Hypothalamus (tissue), 51 donors: ENCODE measurements around the gene MAP3K7CL.
A peak's percentile ranks its signal among the peaks of the same experiment; 100 is the strongest.
"Not testable (repeated sequence)": the region's sequence is repeated elsewhere in the genome, so short reads cannot be mapped to it uniquely, and the experiment has no call there.

Experiments
- DNase-seq, 51 donors: peaks; one replicate each; lab custom pipeline; 2025; lab: John Stamatoyannopoulos, UW

Gene MAP3K7CL

DNA sequence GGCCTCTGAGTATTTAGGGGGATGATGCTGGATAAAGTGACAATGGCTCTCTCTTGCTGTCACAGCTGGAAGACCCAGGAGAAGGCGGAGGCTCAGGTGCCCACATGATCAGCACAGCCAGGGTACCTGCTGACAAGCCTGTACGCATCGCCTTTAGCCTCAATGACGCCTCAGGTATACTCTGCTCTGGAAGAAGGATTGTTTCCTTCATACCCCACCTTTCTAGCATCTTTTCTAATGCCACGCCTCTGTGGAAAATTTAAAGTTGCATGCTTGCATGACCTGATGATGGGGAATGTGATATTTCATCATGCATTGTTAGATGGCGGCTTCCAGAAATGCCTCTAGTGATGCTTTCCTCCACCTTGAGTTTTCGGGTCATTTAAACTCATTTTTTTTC, 2.8 kb downstream of the MAP3K7CL start:
- DNase-seq, result no peak

DNA sequence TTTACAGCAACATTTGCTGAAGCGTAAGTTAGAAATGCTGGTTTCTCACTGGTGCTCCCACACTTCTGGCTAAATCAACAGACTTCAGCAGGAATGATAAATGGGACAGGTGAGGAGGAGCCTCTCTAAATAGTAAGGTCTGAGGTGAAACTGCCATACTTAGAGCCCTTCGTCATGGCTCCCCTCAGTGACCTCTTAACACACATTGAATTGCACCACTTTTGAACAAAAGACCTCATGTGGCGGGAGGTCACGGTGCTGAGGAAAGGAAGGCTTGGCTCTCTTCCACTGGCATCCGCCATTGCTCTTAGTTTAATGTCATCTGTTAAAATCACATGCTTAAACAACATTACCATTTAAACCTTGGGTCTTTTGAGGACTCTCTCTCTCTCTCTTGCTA, 3.4 kb downstream of the MAP3K7CL start:
- DNase-seq, result no peak

DNA sequence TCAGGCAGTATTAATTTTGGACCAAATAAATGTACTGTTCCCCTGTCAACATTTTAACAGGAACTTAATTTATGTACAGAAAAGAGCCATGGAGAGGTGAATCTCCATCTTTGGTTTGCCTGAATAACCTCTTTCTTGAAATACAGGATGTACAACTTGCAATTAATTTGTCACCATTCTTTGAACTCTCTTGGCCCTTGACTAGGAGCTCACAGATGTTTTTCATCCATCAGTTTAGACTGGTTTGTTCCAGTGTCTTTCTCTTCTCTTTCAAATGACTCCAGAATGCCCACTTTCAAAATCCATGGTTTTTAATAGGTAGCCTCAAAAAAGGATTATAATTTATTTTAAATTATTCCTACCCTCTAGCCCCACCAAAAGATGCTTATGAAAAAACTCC, 5.0 kb downstream of the MAP3K7CL start:
- no peak for DNase-seq

DNA sequence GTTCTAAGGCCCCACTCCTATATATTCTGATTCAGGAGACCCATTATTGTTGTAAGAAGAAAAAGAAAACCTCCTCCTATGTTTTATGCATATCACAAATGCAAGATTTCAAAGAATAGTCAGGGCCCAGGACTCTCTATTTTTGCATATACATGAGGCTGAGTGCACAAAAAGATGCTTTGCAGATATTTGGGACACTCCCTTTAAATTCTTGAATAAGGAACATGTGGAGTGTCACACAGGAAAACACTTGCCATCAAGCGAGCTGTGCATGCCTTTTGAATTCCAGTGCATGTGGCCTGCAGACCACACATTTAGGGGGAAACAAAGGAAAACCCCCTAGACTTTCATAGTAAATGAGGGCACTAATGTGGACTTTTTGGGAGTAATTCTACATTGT, 5.6 kb downstream of the MAP3K7CL start:
- DNase-seq, result no peak

DNA sequence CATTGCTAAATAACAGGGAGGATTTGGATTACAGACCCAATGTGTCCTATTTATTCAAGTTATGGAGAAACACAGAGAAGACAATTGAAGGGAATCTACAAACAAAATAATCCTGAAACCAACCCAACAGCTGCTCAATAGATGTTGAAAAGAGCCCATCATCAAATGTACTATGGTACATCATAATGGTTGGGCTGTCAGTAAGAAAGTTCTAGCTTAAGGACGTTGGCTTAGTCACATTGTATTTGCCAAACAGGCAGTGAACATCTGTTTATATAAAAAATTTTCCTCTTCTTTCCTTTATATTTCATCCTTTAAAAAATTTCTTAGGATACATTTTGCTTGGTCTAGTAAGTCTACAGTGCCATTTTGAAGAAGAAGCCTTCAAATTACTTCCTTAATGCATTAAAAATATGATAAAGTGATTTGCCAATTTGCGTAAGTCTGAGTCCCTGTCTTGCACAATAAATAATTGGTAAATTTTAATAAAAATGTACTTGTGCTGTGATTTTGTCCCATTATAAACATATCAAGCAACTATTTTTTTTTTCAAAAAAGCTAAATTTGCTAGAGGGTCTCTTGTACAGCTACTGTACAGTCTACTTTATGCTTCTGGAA, 14.4 kb downstream of the MAP3K7CL start:
- no peak for DNase-seq

DNA sequence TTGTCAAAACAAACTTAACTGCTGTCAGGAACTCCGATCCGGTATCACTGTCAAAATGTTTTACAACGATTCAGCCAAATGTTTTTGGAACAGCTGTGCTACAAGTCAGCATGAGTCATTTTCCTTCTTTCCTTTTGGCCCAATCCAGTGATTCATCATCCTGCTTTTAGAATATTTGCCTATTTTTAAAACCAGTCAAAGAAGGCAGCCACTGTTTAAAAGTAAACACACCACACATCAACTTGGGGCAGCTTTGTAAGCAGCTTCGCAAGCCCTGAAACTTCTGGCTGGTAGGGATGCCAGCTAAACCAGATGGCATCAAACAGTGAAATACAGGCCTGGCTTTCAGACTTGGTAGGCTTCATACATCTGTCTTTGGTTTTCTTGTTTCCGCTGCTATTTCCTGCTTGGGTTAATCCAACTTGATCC, 14.9 kb downstream of the MAP3K7CL start:
- DNase-seq, result peak in 11 of 51 donors; percentile 5 to 50 (median 14)

DNA sequence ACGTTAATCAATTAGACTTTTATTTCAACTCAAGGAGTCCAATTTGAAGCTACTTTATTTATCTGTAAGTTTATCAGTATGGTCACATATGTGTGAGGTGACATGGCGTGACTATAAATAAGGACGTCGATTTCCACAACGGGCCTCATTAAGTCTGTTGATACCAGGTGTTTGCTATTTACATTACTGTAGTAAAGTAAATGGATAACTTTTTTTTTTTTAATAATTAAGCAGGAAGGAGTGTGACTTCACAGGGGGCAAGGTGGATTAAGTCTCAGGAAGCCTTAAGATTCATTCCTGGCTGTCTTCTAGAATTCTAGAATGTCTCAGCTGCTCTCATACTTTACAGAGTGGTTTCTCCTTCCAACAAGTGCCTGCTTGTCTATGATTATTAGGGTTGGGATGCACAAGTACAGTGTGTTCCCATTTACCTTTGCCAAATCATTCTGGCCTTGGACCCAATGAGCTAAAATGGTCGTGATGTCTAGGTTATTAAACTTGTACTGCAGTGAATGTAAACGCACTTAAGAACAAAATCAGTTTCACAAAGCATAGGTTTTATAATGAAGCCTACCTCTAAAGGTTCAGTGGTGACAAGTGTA, 15.5 kb downstream of the MAP3K7CL start:
- no peak for DNase-seq

DNA sequence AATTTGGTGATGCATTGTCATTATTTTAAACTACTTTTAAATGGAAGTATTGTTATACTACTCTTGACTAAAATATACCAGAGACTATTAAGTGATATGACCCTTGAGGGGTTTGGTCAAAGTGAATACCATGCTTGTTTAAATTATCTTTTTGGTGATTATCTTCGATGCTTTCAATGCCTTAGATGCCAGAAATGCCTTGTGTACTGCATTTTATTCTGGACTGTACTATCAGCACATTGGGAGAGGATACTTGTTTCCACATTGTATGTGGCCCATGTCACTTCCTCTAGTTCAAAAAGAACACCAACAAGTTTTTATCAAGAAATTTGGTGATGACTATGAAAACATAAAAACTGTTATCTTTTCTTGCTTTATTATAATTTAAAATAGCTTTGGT, 16.3 kb downstream of the MAP3K7CL start:
- DNase-seq, result no peak

DNA sequence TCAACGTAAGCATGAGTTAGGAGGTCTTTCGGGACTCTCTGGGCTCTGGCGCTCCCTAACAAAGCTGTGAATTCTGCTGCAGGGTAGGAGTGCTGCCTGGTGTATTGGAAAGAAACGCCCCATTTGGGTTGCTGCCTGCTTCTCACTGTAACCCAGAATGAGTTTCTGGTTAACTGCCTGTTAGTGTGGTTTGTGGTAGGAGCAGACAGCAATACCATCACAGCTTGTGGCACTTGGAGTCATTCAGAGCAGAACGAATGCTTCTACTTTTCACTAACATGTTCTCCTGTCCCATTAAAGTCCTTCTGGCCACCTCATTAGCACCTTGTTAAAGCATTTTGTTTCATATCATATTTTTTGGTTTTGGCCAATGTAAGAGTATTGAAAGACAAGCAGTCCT, 18.1 kb downstream of the MAP3K7CL start:
- DNase-seq, result no peak

DNA sequence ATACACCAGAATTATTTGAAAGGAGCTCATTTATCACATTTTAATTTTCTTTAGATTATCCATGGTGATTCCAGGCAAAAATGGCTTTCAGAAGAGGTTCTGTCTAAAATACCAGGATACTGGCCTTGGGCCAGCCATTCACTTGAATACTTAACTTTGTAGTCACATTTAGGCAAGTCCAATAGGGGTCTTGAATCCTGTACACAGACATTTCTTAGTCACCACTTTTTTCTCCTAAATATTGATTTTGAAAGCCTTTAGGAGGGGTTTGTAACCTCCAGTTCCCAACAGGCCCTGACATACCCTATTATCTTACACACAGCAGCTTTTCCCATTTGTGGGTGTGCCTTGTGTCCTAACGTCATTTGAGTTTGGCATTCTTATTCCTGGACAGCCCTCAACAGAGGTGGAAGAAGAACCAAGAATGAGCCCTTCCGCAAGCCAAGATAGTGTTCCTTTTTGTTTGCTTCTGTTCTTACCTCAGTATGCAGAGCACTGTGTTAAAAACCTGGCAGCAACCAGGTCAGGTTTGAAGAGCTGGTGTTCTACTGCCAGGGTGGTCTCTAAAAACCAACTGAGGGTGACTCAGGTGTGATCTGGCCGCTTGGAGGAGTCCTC, 19.5 kb downstream of the MAP3K7CL start:
- DNase-seq, result no peak

DNA sequence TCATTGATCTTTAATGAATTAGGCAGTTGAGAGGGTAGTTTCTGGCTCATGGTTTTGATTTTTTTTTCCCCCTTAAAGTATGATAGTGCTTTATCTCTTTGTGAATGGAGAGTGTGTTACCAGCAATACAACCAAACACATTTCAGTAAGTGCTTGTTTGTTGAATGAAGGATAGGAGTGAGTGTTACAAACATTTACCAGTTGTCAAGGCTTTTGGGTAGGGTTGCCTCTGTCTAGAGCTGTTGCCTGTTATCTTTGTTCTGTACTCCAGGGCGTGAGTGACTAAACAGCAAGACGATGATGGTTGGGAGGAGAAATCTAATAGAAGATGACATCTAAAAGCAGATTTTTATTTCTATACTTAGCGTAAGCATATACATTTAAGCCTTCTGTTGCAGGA, 21.5 kb downstream of the MAP3K7CL start:
- DNase-seq, result no peak

DNA sequence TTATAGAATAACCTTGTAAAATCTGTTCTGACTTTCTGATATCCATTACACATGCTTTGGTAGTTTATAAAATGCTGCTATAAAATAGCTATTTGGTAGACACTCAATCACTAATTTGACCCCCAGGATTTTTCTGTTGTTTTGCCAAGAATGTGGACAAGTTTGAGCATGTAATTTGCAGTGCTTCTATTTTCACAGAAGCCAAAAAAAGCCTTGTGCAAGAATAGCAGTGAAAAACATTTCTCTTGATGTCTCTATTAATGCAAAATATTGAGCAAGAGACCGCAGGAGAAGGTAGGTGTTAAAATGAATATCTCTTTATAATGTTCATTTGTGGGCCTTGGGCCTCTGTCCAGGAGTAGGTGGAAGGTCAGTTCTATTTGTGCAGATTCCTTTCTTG, 22.5 kb downstream of the MAP3K7CL start:
- no peak for DNase-seq

DNA sequence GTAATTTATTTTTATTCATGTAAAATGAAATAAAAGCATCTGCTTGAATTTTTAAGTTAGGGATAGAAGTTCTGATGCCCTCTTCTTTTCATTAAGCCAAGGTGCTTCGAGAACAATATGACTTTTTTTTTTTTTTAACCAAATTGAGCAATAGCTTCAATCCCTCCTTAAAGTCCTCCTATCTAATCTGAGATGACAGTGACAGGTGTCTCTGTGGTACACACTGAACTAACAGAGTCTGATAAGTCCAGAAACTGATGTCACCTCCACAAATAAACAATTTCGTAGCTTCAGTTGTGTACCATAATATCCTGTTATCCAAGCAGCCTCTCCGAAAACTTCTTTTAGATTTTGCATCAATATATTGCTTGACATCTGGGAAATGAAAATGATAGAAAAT, 23.8 kb downstream of the MAP3K7CL start:
- no peak for DNase-seq

DNA sequence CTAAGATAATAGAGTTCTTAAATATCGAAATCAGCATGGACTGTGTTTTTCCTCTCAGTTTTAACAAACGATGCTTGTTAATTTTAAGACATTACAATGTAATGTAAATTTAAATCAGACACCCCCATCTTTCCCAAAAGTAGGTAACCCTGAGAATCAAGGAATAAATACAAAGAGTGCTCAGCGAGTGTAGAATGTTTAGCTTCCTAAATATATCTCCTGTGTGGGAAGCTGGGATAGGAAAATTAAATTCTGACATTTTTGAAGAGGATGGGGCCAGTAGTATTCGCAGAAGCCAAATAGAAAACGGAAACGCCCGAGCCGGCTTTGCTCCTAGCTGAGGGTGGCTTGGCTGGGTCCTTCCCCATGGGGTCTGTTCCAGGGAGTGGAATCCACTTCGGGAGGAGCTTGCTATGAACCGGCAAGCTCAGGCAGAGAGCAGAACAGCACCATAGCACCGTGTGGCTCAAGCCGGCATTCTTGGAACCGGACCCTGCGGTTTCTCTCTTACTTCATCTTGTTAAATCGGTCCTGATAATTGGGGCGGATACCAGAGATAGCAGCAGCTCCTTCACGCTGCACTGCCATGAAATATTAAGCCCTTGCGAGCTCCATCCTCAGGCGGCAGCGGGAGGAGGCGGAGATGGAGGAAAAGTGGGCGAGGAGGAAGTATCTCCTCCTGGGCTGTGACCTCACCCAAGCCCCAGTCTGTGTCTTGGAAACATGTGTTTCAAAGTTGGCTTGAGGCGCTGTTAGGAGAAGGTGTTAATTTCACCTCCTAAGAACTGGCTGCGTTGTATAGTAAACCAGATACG, 24.9 kb downstream of the MAP3K7CL start:
- no peak for DNase-seq

DNA sequence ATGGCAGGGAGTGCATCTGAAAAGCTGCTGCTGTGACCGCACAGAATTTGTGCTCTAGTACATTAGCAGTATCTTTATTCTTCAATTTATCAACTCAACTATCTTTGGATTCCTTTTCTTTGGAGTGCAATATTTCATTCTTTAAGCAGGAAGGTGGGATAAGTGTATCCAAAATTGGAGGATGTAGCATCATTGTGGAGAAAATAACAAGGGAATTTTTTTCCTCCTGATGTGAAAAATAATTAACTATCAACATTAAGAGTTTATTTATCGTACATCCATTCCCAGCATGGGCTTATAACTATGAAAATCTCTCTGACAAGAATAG, 25.5 kb downstream of the MAP3K7CL start:
- no peak for DNase-seq

DNA sequence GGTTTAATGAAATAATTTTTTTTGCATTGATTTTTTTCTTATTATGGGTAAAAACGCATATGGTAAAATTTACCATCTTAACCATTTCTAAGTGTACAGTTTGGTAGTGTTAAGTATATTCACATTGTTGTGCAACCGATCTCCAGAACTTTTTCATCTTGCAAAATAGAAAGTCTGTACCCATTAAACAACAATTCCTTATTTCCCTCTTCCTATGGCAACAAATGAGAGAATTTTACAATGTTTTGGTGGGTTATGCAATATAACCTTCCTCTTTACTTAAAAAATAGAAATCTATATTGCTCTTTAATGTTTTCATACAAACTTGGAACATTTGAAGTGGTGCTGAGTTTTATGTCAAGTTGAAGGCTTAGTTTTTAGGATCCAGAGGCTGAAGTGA, 26.6 kb downstream of the MAP3K7CL start:
- no peak for DNase-seq

DNA sequence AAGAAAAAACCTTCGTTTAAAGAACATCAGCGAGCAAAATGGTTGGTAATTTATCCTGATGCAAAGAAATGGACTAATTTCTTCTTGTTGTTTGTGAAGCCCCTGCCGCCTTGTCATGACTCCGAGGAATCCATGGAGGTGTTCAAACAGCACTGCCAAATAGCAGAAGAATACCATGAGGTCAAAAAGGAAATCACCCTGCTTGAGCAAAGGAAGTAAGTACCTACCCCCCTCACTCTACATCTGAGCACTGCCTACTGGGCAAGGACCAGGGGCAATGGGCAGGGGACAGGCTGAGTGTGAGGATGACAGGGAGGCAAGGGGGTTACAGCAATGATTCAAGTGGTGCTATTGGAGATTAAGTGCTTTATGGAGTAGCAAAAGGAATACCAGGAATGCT, 29.4 kb downstream of the MAP3K7CL start:
- no peak for DNase-seq

DNA sequence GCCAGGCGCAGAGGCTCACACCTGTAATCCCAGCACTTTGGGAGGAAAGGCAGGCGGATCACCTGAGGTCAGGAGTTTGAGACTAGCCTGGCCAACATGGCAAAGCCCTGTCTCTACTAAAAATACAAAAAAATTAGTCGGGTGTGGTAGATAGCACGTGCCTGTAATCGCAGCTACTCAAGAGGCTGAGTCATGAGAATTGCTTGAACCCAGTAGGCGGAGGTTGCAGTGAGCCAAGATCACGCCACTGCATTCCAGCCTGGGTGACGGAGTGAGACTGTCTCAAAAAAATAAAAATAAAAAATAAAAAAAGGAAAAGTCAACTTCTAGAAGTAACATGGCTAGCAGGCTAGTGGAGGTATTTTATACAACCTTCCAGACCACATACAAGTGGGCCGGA, 32.4 kb downstream of the MAP3K7CL start:
- not testable (repeated sequence) for DNase-seq

DNA sequence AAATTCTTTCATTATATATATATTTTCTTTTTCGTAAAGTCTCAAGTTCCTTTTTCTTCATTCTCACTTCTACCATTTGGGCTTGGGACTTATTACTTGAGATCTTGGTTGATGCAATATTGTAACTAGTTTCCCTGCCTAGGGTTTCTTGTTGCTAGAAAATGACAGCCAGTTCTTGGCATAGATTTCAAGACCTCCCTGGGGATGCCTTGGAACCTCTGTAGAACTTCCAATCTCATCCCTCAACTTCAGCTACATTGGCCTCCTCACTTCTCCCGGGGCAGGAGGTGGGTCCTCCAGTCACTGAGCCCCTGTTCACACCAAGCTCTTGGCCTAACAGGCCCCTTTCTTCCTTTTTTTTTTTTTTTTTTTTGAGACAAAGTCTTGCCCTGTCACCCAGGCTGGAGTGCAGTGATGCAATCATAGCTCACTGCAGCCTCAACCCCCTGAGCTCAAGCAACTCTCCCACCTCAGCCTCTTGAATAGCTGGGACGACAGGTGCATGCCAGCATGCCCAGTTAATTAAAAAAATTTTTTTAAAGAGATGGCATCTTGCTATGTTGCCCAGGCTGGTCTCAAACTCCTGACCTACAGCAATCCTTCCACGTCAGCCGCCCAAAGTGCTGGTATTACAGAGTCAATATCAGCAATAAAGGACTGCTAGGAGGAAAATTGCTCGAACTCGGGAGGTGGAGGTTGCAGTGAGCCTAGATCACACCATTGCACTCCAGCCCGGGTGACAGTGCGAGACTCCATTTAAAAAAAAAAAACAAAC, 33.1 kb downstream of the MAP3K7CL start:
- DNase-seq, result no peak

DNA sequence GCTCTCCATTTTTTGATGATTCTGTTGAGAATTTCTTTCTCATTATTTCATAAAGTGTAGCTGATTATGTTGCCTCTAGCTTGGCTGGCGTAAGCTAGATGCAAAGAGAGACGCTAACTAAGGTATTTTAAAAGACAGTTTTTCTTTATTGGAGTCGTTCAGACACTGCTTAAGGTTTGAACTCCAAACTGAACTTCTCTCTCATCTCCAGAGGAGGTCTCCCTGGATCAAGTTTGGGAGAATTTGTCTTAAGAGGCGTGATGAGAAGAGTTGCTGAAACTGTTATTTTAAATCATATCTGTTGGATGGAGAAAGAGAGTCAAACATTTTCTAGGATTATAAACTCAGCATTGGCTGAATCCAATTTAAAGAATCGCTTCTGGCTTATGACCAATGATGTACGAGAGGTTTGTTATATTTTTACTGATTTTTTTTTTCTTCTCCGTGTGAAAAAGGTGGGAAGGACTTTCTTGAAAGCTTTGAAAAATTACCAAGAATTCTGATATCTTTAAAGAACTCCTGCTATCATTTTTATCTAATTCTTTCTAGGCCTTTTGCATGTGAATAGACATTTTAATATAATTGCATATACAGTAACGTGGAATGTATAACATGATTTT, 34.0 kb downstream of the MAP3K7CL start:
- DNase-seq, result peak in 1 of 51 donors; percentile 18

DNA sequence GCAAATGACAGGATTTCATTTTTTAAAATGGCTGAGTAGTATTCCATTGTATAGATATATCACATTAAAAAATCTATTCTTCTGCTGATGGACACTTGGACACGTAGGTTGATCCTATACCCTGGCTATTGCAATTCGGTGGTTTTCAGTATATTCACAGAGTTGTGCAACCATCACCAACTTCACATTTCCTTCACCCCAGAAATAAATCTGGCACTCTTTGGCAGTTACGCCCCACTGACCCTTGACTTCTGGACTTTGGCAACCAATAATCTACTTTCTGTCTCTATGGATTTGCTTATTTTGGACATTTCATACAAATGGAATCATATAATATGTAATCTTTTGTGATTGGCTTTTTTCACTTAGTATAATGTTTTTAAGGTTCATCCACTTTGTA, 35.9 kb downstream of the MAP3K7CL start:
- no peak for DNase-seq
